SK-N-SH (cell line): Measurements from ENCODE around the gene CAD.

Experiments used
- CHD2 ChIP-seq: fragments of 150-350 bp; IDR thresholded peaks from 2 replicates; pipeline ENCODE4 v1.6.1; 2018; ENCODE audit warnings: low read length; ENCODE audit not compliant: partially characterized antibody
- ELF1 ChIP-seq: IDR thresholded peaks from 2 replicates; pipeline ENCODE4 v1.4.0; 2012
- EP300 ChIP-seq, 2 experiments: IDR thresholded peaks; 2 replicates each; pipeline versions ENCODE4 v1.4.0 to v1.6.1; 2012; ENCODE audit warnings: borderline replicate concordance in 1 of 2, low read depth in 1 of 2, low read length in 1 of 2
- EZH2phosphoT487 ChIP-seq: fragments of 200-600 bp; sonication (generic); IDR thresholded peaks from 2 replicates; pipeline ENCODE4 v1.6.1; 2017; ENCODE audit warnings: low read depth, mixed run types, mild to moderate bottlenecking, antibody characterized with exemption, moderate library complexity, borderline replicate concordance
- GABPA ChIP-seq: IDR thresholded peaks from 2 replicates; pipeline ENCODE4 v1.4.0; 2012; ENCODE audit warnings: low read depth, mild to moderate bottlenecking
- MXI1 ChIP-seq: IDR thresholded peaks from 2 replicates; pipeline ENCODE4 v1.6.1; 2012; ENCODE audit warnings: mild to moderate bottlenecking, low read depth, low read length, improper control_type of control experiment
- NRF1 ChIP-seq: IDR thresholded peaks from 2 replicates; pipeline ENCODE4 v1.6.1; 2012; ENCODE audit warnings: low read depth, mild to moderate bottlenecking, low read length
- POLR2AphosphoS5 ChIP-seq: IDR thresholded peaks from 2 replicates; pipeline ENCODE4 v1.6.1; 2012; ENCODE audit warnings: low read depth, low read length
- RFX5 ChIP-seq: IDR thresholded peaks from 2 replicates; pipeline ENCODE4 v1.6.1; 2012; ENCODE audit warnings: mild to moderate bottlenecking, improper control_type of control experiment, low read length
- RXRA ChIP-seq: IDR thresholded peaks from 2 replicates; pipeline ENCODE4 v1.4.0; 2012; ENCODE audit warnings: low read depth, mild to moderate bottlenecking, borderline replicate concordance
- SIN3A ChIP-seq: IDR thresholded peaks from 2 replicates; pipeline ENCODE4 v1.6.1; 2012; ENCODE audit warnings: low read depth, mild to moderate bottlenecking, low read length, moderate library complexity, borderline replicate concordance
- SMC3 ChIP-seq: IDR thresholded peaks from 2 replicates; pipeline ENCODE4 v1.6.1; 2012; ENCODE audit warnings: low read depth, low read length, improper control_type of control experiment
- TAF1 ChIP-seq: IDR thresholded peaks from 2 replicates; pipeline ENCODE4 v1.6.1; 2012; ENCODE audit warnings: low read depth, mild to moderate bottlenecking, low read length, moderate library complexity, borderline replicate concordance
- TF ChIP-seq, protein P1 (sequence below): fragments of 200-600 bp; sonication (generic); IDR thresholded peaks from 2 replicates; pipeline ENCODE4 v1.6.1; 2017; ENCODE audit warnings: antibody characterized with exemption, mild to moderate bottlenecking, moderate library complexity

GRCh38 chr2:27184115-27184514, 33.1 kb upstream of the CAD start:
- TF ChIP-seq, protein P1, sequence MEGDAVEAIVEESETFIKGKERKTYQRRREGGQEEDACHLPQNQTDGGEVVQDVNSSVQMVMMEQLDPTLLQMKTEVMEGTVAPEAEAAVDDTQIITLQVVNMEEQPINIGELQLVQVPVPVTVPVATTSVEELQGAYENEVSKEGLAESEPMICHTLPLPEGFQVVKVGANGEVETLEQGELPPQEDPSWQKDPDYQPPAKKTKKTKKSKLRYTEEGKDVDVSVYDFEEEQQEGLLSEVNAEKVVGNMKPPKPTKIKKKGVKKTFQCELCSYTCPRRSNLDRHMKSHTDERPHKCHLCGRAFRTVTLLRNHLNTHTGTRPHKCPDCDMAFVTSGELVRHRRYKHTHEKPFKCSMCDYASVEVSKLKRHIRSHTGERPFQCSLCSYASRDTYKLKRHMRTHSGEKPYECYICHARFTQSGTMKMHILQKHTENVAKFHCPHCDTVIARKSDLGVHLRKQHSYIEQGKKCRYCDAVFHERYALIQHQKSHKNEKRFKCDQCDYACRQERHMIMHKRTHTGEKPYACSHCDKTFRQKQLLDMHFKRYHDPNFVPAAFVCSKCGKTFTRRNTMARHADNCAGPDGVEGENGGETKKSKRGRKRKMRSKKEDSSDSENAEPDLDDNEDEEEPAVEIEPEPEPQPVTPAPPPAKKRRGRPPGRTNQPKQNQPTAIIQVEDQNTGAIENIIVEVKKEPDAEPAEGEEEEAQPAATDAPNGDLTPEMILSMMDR: no peak
- TF ChIP-seq RFX5 (no peak), POLR2AphosphoS5 (no peak), ELF1 (no peak), EZH2phosphoT487 (no peak), EP300 (IDR thresholded peaks at IDR 0.05; ENCODE audit: borderline replicate concordance in 1 of 2, low read depth in 1 of 2, low read length in 1 of 2) (no peak), GABPA (no peak), RXRA (no peak), SIN3A (no peak), TAF1 (no peak), CHD2 (no peak), SMC3 (no peak), NRF1 (no peak), MXI1 (no peak)
